Gastrocnemius medialis (tissue), 4 donors: ENCODE results near the gene MEIOSIN. TPM values are rescaled to one million over a fixed set of nuclear protein-coding genes. Genes with fewer than 3 reads are reported as not detected.
A peak's percentile ranks its signal among the peaks of the same experiment; 100 is the strongest.

Source experiments
- ATAC-seq, 2 donors: fragments of 150-250 bp; one replicate each; pipeline ENCODE4 v1.9.1; 2016
- DNase-seq, 2 donors: peaks; one replicate each; pipeline ENCODE4 v3.0.0-alpha.2; 2019
- H3K27ac ChIP-seq, 4 donors: fragments of 200-600 bp; sonication (generic); 1 replicate in 1 of 4; 2 replicates in 3 of 4; pipeline ENCODE4 v1.5.1; 2016 to 2018; ENCODE audit warnings: mild to moderate bottlenecking in 2 of 4, moderate library complexity in 1 of 4
- H3K27me3 ChIP-seq, 3 donors: fragments of 200-600 bp; sonication (generic) in 2 of 3; 1 replicate in 1 of 3; 2 replicates in 2 of 3; pipeline versions ENCODE4 v1.5.1 to v1.6.0; 2016 to 2019; ENCODE audit warnings: mild to moderate bottlenecking in 1 of 3, moderate library complexity in 1 of 3
- H3K36me3 ChIP-seq, 2 donors: fragments of 200-600 bp; sonication (generic) in 1 of 2; one replicate each; pipeline ENCODE4 v1.5.1; 2017 to 2018
- H3K4me1 ChIP-seq, 2 donors: fragments of 200-600 bp; sonication (generic) in 1 of 2; one replicate each; pipeline ENCODE4 v1.5.1; 2016 to 2017; ENCODE audit warnings: mild to moderate bottlenecking in 2 of 2
- H3K4me3 ChIP-seq, 4 donors: fragments of 200-600 bp; sonication (generic) in 3 of 4; 1 replicate in 1 of 4; 2 replicates in 3 of 4; pipeline ENCODE4 v1.5.1; 2016 to 2019; ENCODE audit warnings: mild to moderate bottlenecking in 2 of 4
- H3K9me3 ChIP-seq, 3 donors: fragments of 200-600 bp; sonication (generic) in 2 of 3; 1 replicate in 1 of 3; 2 replicates in 2 of 3; pipeline ENCODE4 v1.5.1; 2016 to 2019
- CTCF ChIP-seq, 5 experiments: fragments of 450-650 bp in 3 of 5; fragments of 200-600 bp in 2 of 5; sonication (generic) in 2 of 5; IDR thresholded peaks in 4 of 5; conservative IDR thresholded peaks in 1 of 5; 1 replicate in 4 of 5; 2 replicates in 1 of 5; pipeline ENCODE4 v1.5.1; 2016 to 2019; ENCODE audit warnings: antibody characterized with exemption in 5 of 5, mild to moderate bottlenecking in 3 of 5, moderate library complexity in 3 of 5
- POLR2A ChIP-seq, 2 donors: fragments of 450-650 bp; IDR thresholded peaks; one replicate each; pipeline ENCODE4 v1.6.1; 2017; ENCODE audit warnings: antibody characterized with exemption in 2 of 2, mild to moderate bottlenecking in 2 of 2, moderate library complexity in 2 of 2
- in situ Hi-C, 4 donors: fragments of 200-750 bp; cut with MboI; loops; one replicate each; pipeline versions ENCODE4 v1.15.0 to v1.8.0; 2017; ENCODE audit warnings: low sequenced_read_pairs in 4 of 4
- intact Hi-C: fragments of 100-400 bp; cut with DNase I; formaldehyde crosslinking; loops from one replicate; pipeline ENCODE4 v1.15.1; 2023; ENCODE audit warnings: low total_unique reads
- total RNA-seq, 4 donors: library from RNA; depleted of rRNA; stranded (reverse); fragments of >200 nt; gene quantifications; one replicate each; pipeline versions ENCODE4 v1.1.0 to v1.2.3, GENCODE V29; 2016

The MEIOSIN gene
- total RNA-seq, 4 donors from 2014 or later, result not detected

DNA sequence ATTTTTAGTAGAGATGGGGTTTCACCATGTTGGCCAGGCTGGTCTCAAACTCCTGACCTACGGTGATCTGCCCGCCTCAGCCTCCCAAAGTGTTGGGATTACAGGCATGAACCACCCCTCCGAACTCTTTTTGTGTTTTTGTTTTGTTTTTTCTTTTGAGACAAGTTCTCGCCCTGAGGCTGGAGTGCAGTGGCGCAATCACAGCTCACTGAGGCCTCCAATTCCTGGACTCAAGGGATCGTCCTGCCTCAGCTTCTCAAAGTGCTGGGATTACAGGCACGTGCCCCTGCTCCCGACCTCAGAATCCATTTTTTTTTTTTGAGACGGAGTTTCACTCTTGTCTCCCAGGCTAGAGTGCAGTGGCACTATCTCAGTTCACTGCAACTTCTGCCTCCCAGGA, 24.5 kb downstream of the MEIOSIN start:
- Histone ChIP-seq H3K9me3 (no peaks in the 10 kb centered on the region), H3K4me1 (no peaks in the 10 kb centered on the region), H3K27me3 (no peaks in the 10 kb centered on the region), H3K4me3 (no peak overlapping the region), H3K27ac (no peak overlapping the region), H3K36me3 (no peaks in the 10 kb centered on the region)
- intact Hi-C loops, result no loop called here
- DNase-seq (no peak), ATAC-seq (no peak)
- in situ Hi-C loops, result no loop called here
- TF ChIP-seq POLR2A (IDR thresholded peaks at IDR 0.05), result no peak

DNA sequence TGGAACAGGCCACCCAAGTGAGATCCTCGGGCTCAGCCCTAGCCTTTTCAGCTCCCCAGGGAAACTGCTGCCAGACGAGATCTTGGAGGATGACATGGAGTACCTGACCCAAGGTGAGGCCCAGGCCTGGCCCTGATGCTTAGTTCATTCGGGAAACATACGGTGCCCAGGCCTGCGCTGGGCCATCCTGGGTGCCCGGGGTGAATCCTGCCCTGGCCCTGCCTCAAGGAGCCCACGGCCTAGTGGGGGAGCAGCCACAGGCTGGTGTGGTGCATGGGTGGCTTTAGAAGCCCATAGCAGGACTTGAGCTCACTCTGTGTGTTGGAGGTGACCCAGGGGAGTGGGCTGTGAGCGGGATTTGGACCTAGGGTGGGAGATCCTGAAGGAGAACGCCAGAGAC, 25.7 kb downstream of the MEIOSIN start:
- no peak for DNase-seq
- Histone ChIP-seq H3K4me1 (peaks cover under 1 to 5% of the 10 kb centered on the region in 2 donors), H3K4me3 (no peak overlapping the region), H3K9me3 (no peaks in the 10 kb centered on the region), H3K27me3 (no peaks in the 10 kb centered on the region), H3K27ac (no peak overlapping the region), H3K36me3 (no peaks in the 10 kb centered on the region)
- no peak for ATAC-seq
- intact Hi-C loops, result no loop called here
- in situ Hi-C loops, result no loop called here
- TF ChIP-seq POLR2A (IDR thresholded peaks at IDR 0.05), result no peak
- TF ChIP-seq CTCF (IDR thresholded peaks at IDR 0.05 in 4 of 5, conservative IDR thresholded peaks at IDR 0.05 in 1 of 5), result no peak

DNA sequence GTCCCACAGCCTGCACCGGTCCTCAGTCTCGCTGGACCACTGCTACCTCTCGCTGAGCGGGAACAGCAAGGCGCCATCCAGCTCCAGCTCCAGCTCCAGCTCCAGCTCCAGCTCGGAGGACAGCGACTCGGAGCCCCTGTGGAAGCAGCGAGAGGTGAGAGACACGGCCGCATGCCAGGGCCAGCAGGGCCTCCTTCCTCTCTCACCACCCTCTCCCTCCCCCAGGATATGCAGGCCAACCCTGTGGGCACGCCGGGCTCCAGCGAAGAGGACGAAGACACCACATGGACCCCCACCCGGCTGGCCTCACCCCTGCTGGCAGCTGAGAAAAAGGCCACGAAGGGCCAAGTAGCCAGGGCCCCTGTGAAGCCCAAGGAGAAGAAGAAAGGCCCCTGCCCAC, 28.5 kb downstream of the MEIOSIN start:
- intact Hi-C loops (no loop called here), in situ Hi-C loops (no loop called here)
- ATAC-seq, result no peak
- no peak for DNase-seq
- Histone ChIP-seq H3K4me1 (peaks cover 20 to 33% of the 10 kb centered on the region in 2 donors), H3K27ac (no peak overlapping the region), H3K9me3 (no peaks in the 10 kb centered on the region), H3K4me3 (no peak overlapping the region), H3K36me3 (no peaks in the 10 kb centered on the region), H3K27me3 (no peaks in the 10 kb centered on the region)
- TF ChIP-seq CTCF (IDR thresholded peaks at IDR 0.05 in 4 of 5, conservative IDR thresholded peaks at IDR 0.05 in 1 of 5), result no peak
- no peak for TF ChIP-seq POLR2A (IDR thresholded peaks at IDR 0.05)

DNA sequence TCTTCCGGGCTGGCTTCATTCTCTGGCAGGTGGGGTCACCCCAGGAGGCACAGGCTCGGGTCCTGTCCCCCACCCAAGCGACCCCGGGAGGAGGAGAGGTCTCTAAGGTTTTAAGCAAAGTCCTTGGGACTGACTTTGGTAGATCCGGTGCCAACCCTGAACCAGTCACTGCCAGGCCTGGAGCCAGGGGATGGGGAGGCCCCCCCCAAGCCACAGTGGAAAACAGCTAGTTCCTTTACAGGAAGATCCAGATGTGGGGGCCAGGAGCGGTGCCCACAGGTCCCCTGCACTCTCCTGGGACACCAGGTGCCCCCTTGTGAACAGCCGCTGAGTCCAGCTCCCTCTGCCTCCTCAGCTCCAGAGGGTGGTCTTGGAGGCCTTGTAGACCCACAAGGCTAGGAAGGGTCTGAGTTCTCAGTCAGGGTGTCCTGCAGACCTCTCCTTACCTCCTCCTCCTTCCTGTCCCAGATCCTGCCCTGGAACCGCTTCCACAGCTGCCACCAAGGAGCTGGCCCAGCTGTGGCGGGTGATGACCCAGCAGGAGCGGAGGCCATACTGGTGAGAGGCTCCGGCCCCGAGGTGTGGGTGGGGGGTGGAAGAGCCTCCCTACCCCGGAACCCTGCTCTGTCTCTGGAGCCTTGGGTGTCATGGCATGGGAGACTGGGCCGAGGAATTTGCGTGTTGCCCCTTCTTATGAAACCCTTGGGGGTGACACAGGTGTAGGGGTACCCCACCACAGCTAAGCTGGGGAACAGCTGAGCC, 29.8 kb downstream of the MEIOSIN start:
- TF ChIP-seq POLR2A (IDR thresholded peaks at IDR 0.05), result no peak
- TF ChIP-seq CTCF (IDR thresholded peaks at IDR 0.05 in 4 of 5, conservative IDR thresholded peaks at IDR 0.05 in 1 of 5), result no peak
- Histone ChIP-seq H3K27me3 (no peaks in the 10 kb centered on the region), H3K36me3 (no peaks in the 10 kb centered on the region), H3K4me3 (no peak overlapping the region), H3K4me1 (peaks cover 25 to 41% of the 10 kb centered on the region in 2 donors), H3K9me3 (no peaks in the 10 kb centered on the region), H3K27ac (no peak overlapping the region)
- intact Hi-C loops, result no loop called here
- in situ Hi-C loops, result no loop called here
- DNase-seq, result no peak
- ATAC-seq, result no peak

GRCh38 chr19:45763691-45764294, 30.6 kb downstream of the MEIOSIN start:
- H3K36me3 ChIP-seq, result no peaks in the 10 kb centered on the region
- no peaks in the 10 kb centered on the region for H3K9me3 ChIP-seq
- DNase-seq, result no peak
- peaks cover 25 to 41% of the 10 kb centered on the region in 2 donors for H3K4me1 ChIP-seq
- no peak for ATAC-seq
- no peaks in the 10 kb centered on the region for H3K27me3 ChIP-seq
- intact Hi-C loops, result no loop called here
- in situ Hi-C loops, result no loop called here
- H3K27ac ChIP-seq, result peak overlapping the region in 1 of 4 donors; percentile 99
- TF ChIP-seq POLR2A (IDR thresholded peaks at IDR 0.05) (no peak), CTCF (IDR thresholded peaks at IDR 0.05 in 4 of 5, conservative IDR thresholded peaks at IDR 0.05 in 1 of 5) (no peak)
- H3K4me3 ChIP-seq, result no peak overlapping the region
